ENCODE measurements around the gene KCNN2. TPM values are rescaled to one million over a fixed set of nuclear protein-coding genes. Genes with fewer than 3 reads are reported as not detected.

KCNN2 gene
- total and polyA plus RNA-seq, 2 donors from 2014 or later = 1.5 to 1.7 TPM

- no peak for TF ChIP-seq CTCF (IDR thresholded peaks at IDR 0.05; ENCODE audit: borderline replicate concordance, extremely low read depth, insufficient read depth)
- Histone ChIP-seq H3K4me1 (ENCODE audit: control insufficient read depth in 2 of 3, insufficient read depth in 2 of 3, low read depth in 1 of 3, low read length in 3 of 3) (no peaks in the 10 kb centered on the region), H3K9ac (ENCODE audit: low read length in 3 of 3) (no peak overlapping the region), H3K27ac (ENCODE audit: low read depth in 2 of 2, low read length in 2 of 2) (no peak overlapping the region), H3K36me3 (ENCODE audit: control insufficient read depth in 2 of 3, insufficient read depth in 3 of 3, low read length in 3 of 3) (no peaks in the 10 kb centered on the region), H3K27me3 (ENCODE audit: control insufficient read depth, insufficient read depth, low read length) (no peaks in the 10 kb centered on the region), H3K9me3 (ENCODE audit: control insufficient read depth in 2 of 3, insufficient read depth in 1 of 3, low read length in 3 of 3) (no peaks in the 10 kb centered on the region), H3K4me3 (ENCODE audit: low read length in 3 of 3) (no peak overlapping the region)
- FAIRE-seq (no peak), DNase-seq (no peak)
- intact Hi-C loops (cut with DNase I) = no loop called here
These were observed 138.9 kb downstream of the KCNN2 start for GRCh38 chr5:114500756-114501155.

GRCh38 chr5:114504560-114504959 is 142.7 kb downstream of the KCNN2 start:
- H3K27me3 ChIP-seq (ENCODE audit: control insufficient read depth, insufficient read depth, low read length) = no peaks in the 10 kb centered on the region
- H3K4me1 ChIP-seq (ENCODE audit: control insufficient read depth in 2 of 3, insufficient read depth in 2 of 3, low read depth in 1 of 3, low read length in 3 of 3) = no peaks in the 10 kb centered on the region
- FAIRE-seq = no peak
- H3K36me3 ChIP-seq (ENCODE audit: control insufficient read depth in 2 of 3, insufficient read depth in 3 of 3, low read length in 3 of 3) = no peaks in the 10 kb centered on the region
- intact Hi-C loops (cut with DNase I) = no loop called here
- no peak for DNase-seq
- no peak overlapping the region for H3K27ac ChIP-seq (ENCODE audit: low read depth in 2 of 2, low read length in 2 of 2)
- no peak overlapping the region for H3K4me3 ChIP-seq (ENCODE audit: low read length in 3 of 3)
- H3K9ac ChIP-seq (ENCODE audit: low read length in 3 of 3) = no peak overlapping the region
- no peak for TF ChIP-seq CTCF (IDR thresholded peaks at IDR 0.05; ENCODE audit: borderline replicate concordance, extremely low read depth, insufficient read depth)
- H3K9me3 ChIP-seq (ENCODE audit: control insufficient read depth in 2 of 3, insufficient read depth in 1 of 3, low read length in 3 of 3) = no peaks in the 10 kb centered on the region

- intact Hi-C loops (cut with DNase I) = no loop called here
- Histone ChIP-seq H3K4me3 (ENCODE audit: low read length in 3 of 3) (no peak overlapping the region), H3K4me1 (ENCODE audit: control insufficient read depth in 2 of 3, insufficient read depth in 2 of 3, low read depth in 1 of 3, low read length in 3 of 3) (no peaks in the 10 kb centered on the region), H3K9me3 (ENCODE audit: control insufficient read depth in 2 of 3, insufficient read depth in 1 of 3, low read length in 3 of 3) (no peaks in the 10 kb centered on the region), H3K9ac (ENCODE audit: low read length in 3 of 3) (no peak overlapping the region), H3K27me3 (ENCODE audit: control insufficient read depth, insufficient read depth, low read length) (no peaks in the 10 kb centered on the region), H3K27ac (ENCODE audit: low read depth in 2 of 2, low read length in 2 of 2) (no peak overlapping the region), H3K36me3 (ENCODE audit: control insufficient read depth in 2 of 3, insufficient read depth in 3 of 3, low read length in 3 of 3) (no peaks in the 10 kb centered on the region)
- TF ChIP-seq CTCF (IDR thresholded peaks at IDR 0.05; ENCODE audit: borderline replicate concordance, extremely low read depth, insufficient read depth) = no peak
- no peak for DNase-seq
- FAIRE-seq = no peak
These were observed 162.4 kb downstream of the KCNN2 start for GRCh38 chr5:114524221-114524620.

- no peaks in the 10 kb centered on the region for H3K9me3 ChIP-seq (ENCODE audit: control insufficient read depth in 2 of 3, insufficient read depth in 1 of 3, low read length in 3 of 3)
- no peak for TF ChIP-seq CTCF (IDR thresholded peaks at IDR 0.05; ENCODE audit: borderline replicate concordance, extremely low read depth, insufficient read depth)
- no peak overlapping the region for H3K4me3 ChIP-seq (ENCODE audit: low read length in 3 of 3)
- DNase-seq (peak in 1 of 5 donors; percentile 23), FAIRE-seq (no peak)
- no peaks in the 10 kb centered on the region for H3K4me1 ChIP-seq (ENCODE audit: control insufficient read depth in 2 of 3, insufficient read depth in 2 of 3, low read depth in 1 of 3, low read length in 3 of 3)
- no peaks in the 10 kb centered on the region for H3K36me3 ChIP-seq (ENCODE audit: control insufficient read depth in 2 of 3, insufficient read depth in 3 of 3, low read length in 3 of 3)
- H3K9ac ChIP-seq (ENCODE audit: low read length in 3 of 3) = no peak overlapping the region
- H3K27ac ChIP-seq (ENCODE audit: low read depth in 2 of 2, low read length in 2 of 2) = no peak overlapping the region
- no peaks in the 10 kb centered on the region for H3K27me3 ChIP-seq (ENCODE audit: control insufficient read depth, insufficient read depth, low read length)
- intact Hi-C loops (cut with DNase I) = no loop called here
These were observed 182.7 kb downstream of the KCNN2 start for GRCh38 chr5:114544561-114544960.
